Measurements from ENCODE around the gene PLEKHA1.

The PLEKHA1 gene

DNA sequence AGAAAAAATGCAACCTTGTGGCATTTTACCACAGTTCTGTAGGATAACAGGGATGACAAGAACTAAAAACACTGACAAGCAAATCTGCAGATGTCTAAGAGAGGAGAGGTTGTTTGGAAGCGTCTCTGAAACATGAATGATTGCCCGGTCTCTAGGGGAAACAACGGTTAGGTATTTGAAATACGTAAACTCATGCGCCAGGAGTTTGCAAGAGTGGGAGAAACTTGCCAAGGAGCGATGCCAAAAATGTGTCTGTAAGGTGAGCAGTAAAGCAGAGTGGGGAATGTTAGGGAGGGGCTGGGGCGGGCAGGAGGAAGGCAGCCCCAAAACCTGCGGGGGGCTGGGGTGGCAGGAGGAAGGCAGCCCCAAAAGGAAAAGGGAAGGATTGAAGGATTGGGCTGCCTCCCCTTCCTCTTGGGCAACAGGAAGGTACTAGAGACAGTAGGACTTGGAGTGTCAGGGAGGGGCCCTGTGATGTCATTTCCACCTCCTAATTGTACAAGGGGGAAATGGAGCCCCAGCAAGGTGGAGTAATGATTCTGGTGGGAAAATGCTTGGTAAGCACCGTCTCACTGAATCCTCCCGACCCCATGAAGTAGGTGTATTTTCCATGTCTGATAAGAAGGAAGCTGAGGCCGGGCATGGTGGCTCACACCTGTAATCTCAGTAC lies 33.2 kb upstream of the PLEKHA1 start:
- DNase-seq = no peak
- CTCF ChIA-PET = interaction anchor here (0.8 to 7.4 kb wide), 3 partner anchors 10 to 92 kb away, joined by 3 to 65 read pairs (median 3); no protein-coding TSS in a partner anchor
- no peaks in the 10 kb centered on the region for H3K36me3 ChIP-seq (ENCODE audit: control insufficient read depth in 4 of 4, insufficient read depth in 4 of 4, low read length in 3 of 4)
- POLR2A ChIA-PET = no interaction called here
- no peaks in the 10 kb centered on the region for H3K27me3 ChIP-seq (replicated peaks in 2 of 5; ENCODE audit: control insufficient read depth in 4 of 5, insufficient read depth in 5 of 5, low read length in 4 of 5)
- no peaks in the 10 kb centered on the region for H3K4me1 ChIP-seq (ENCODE audit: control extremely low read depth in 1 of 4, control insufficient read depth in 4 of 4, insufficient read depth in 4 of 4, low read length in 3 of 4)
- no peak overlapping the region for H3K27ac ChIP-seq (ENCODE audit: insufficient read depth in 1 of 2, low read depth in 1 of 2, low read length in 2 of 2, poor library complexity in 1 of 2, severe bottlenecking in 2 of 2)
- 94% methylated on average over 8 of the region's 11 CpGs for WGBS (ENCODE audit: insufficient coverage)
- no peak overlapping the region for H3K4me3 ChIP-seq (ENCODE audit: control insufficient read depth in 1 of 7, extremely low read depth in 1 of 7, insufficient read depth in 4 of 7, low read depth in 2 of 7, low read length in 6 of 7)
- no peaks in the 10 kb centered on the region for H3K9me3 ChIP-seq (ENCODE audit: control extremely low read depth in 1 of 5, control insufficient read depth in 4 of 5, insufficient read depth in 2 of 5, low read depth in 1 of 5, low read length in 4 of 5)

DNA sequence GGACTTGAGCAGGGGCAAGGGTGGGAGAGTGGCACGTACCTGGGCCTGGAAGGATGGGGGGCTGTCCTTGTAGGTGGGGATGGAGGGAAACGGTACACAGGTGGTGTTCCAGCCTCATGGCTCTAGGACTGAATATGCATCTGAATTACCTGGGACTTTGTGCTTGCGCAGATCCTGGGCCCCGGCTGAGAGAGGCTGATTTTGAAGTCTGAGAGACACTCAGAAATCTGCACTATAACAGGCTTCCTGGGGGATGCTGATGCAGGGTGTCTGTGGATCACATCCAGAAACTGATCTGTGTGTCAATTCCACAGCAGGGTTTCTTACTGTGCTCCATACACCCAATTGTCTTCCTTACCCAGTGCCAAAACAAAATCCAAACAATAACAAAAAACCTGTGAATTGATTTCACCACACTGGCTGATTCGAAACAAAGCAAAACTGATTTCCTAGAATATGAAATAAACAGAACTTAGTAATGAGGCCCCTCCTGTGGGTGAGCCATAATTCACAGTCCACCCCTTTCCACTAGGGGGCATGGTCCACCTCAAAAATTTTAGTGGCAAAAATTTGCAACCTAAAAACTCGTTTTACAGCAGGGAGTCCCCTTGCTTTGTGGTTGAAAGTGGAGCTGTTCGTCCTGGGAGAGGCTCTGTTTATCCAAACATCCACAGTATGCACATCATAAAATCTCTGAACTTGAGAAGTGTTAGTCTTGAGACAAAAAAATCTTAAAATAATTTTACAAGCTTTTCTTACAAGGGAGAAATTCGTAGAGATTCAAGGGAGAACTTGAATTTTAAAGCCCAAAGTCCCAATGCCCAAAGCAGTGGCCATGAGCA lies 32.0 kb upstream of the PLEKHA1 start:
- 94% methylated on average over 3 of the region's 8 CpGs for WGBS (ENCODE audit: insufficient coverage)

DNA sequence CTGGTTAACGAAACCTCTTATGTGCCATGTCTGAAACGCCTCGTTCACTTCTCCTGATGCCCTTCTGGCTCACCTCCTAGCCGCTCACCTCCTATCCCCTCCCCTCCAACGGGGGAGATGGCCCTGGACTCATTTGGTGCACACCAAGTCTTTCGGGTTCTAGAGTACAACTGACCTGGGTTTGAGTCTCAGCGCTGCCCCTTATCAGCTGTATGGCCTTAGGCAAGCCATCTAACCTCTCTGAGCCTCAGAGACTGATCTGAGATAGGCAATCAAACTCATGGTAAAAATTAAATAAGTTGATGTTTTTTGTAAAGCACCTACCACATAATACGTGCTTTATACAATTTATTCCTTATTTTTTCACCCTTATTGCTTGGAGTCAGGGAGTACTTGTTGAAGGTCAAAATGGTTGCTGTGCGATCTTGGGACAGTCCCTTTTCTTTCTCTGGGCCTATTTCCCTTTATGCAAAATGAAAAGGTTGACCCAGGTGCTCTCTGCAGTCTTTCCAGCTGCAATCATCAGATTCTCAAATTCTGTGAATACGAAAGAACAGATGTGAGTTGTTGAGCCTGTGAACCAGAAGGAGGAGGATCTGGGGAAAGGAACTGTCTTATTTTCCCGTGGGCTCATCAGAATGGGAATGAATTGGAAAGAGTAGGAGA lies 31.2 kb upstream of the PLEKHA1 start:
- WGBS (ENCODE audit: insufficient coverage) = 91% methylated on average over 10 of the region's 11 CpGs
- H3K4me1 ChIP-seq (ENCODE audit: control extremely low read depth in 1 of 4, control insufficient read depth in 4 of 4, insufficient read depth in 4 of 4, low read length in 3 of 4) = no peaks in the 10 kb centered on the region
- ChIA-PET CTCF (interaction anchor here (0.6 to 7.4 kb wide), 14 partner anchors 8 to 1312 kb away, joined by 3 to 65 read pairs (median 4); no protein-coding TSS in a partner anchor), POLR2A (no interaction called here)
- peaks cover 0 to 3% (median 0%) of the 10 kb centered on the region in 5 experiments for H3K27me3 ChIP-seq (replicated peaks in 2 of 5; ENCODE audit: control insufficient read depth in 4 of 5, insufficient read depth in 5 of 5, low read length in 4 of 5)
- H3K36me3 ChIP-seq (ENCODE audit: control insufficient read depth in 4 of 4, insufficient read depth in 4 of 4, low read length in 3 of 4) = no peaks in the 10 kb centered on the region
- no peak overlapping the region for H3K27ac ChIP-seq (ENCODE audit: insufficient read depth in 1 of 2, low read depth in 1 of 2, low read length in 2 of 2, poor library complexity in 1 of 2, severe bottlenecking in 2 of 2)
- H3K4me3 ChIP-seq (ENCODE audit: control insufficient read depth in 1 of 7, extremely low read depth in 1 of 7, insufficient read depth in 4 of 7, low read depth in 2 of 7, low read length in 6 of 7) = no peak overlapping the region
- H3K9me3 ChIP-seq (ENCODE audit: control extremely low read depth in 1 of 5, control insufficient read depth in 4 of 5, insufficient read depth in 2 of 5, low read depth in 1 of 5, low read length in 4 of 5) = no peaks in the 10 kb centered on the region
- no peak for DNase-seq

More for the DNA sequence above, 32.0 kb upstream of the PLEKHA1 start:
- Histone ChIP-seq H3K27ac (ENCODE audit: insufficient read depth in 1 of 2, low read depth in 1 of 2, low read length in 2 of 2, poor library complexity in 1 of 2, severe bottlenecking in 2 of 2) (no peak overlapping the region), H3K36me3 (ENCODE audit: control insufficient read depth in 4 of 4, insufficient read depth in 4 of 4, low read length in 3 of 4) (no peaks in the 10 kb centered on the region), H3K4me3 (ENCODE audit: control insufficient read depth in 1 of 7, extremely low read depth in 1 of 7, insufficient read depth in 4 of 7, low read depth in 2 of 7, low read length in 6 of 7) (no peak overlapping the region), H3K9me3 (ENCODE audit: control extremely low read depth in 1 of 5, control insufficient read depth in 4 of 5, insufficient read depth in 2 of 5, low read depth in 1 of 5, low read length in 4 of 5) (no peaks in the 10 kb centered on the region), H3K4me1 (ENCODE audit: control extremely low read depth in 1 of 4, control insufficient read depth in 4 of 4, insufficient read depth in 4 of 4, low read length in 3 of 4) (no peaks in the 10 kb centered on the region), H3K27me3 (replicated peaks in 2 of 5; ENCODE audit: control insufficient read depth in 4 of 5, insufficient read depth in 5 of 5, low read length in 4 of 5) (peaks cover 0 to 3% (median 0%) of the 10 kb centered on the region in 5 experiments)
- POLR2A ChIA-PET = no interaction called here
- peak; percentile 27 to 70 (median 58) for DNase-seq
- CTCF ChIA-PET = interaction anchor here (0.6 to 7.4 kb wide), 11 partner anchors 9 to 1313 kb away, joined by 3 to 65 read pairs (median 4); no protein-coding TSS in a partner anchor

DNA sequence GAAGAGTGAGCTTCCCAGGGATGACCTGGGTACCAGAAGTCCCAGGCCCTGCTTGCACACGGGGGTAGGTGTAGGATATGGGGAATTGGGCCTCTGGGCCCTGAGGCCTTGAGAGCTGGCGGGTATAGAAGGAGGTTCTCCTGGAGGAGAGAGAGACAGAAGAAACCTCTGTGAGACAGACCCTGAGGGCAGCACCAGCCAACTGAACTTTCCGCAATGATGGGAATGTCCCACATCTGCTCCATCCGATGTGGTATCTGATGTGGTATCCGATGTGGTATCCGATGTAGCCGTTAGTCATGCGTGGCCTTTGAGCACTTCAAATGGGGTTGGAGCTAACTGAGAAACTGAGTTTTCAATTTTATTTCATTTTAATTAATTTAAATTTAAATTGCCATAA lies 30.6 kb upstream of the PLEKHA1 start:
- no peaks in the 10 kb centered on the region for H3K9me3 ChIP-seq (ENCODE audit: control extremely low read depth in 1 of 5, control insufficient read depth in 4 of 5, insufficient read depth in 2 of 5, low read depth in 1 of 5, low read length in 4 of 5)
- POLR2A ChIA-PET = no interaction called here

DNA sequence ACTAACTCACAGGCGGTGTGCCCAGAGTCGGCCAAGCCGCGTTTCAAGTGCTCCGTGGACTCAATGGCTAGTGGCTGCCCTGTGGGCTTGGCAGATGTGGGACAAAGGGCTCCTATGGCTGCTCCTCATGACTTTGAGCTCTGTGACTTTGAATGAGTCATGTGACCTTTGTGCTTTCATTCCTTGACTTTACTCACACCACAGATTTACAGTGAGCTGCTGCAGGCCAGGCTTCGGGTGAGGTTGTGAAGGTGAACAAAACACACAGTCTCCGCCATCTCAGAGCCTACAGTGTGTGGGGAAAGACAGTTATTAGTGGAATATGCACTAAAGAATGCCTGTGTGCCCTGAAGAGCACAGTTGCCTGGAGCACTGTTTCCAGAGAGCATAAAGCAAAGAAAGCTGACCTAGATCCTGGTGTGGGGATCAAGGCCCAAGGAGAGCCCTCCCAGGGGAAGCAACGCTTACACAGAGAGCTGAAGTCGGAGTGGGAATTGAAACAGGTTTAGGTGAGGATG lies 29.7 kb upstream of the PLEKHA1 start:
- no peak overlapping the region for H3K27ac ChIP-seq (ENCODE audit: insufficient read depth in 1 of 2, low read depth in 1 of 2, low read length in 2 of 2, poor library complexity in 1 of 2, severe bottlenecking in 2 of 2)
- peaks cover 0 to 3% (median 0%) of the 10 kb centered on the region in 5 experiments for H3K27me3 ChIP-seq (replicated peaks in 2 of 5; ENCODE audit: control insufficient read depth in 4 of 5, insufficient read depth in 5 of 5, low read length in 4 of 5)
- WGBS (ENCODE audit: insufficient coverage) = 92% methylated on average over 2 of the region's 9 CpGs
- CTCF ChIA-PET = interaction anchor here (0.7 to 7.4 kb wide), 6 partner anchors 9 to 370 kb away, joined by 3 to 65 read pairs (median 5); no protein-coding TSS in a partner anchor
- H3K4me3 ChIP-seq (ENCODE audit: control insufficient read depth in 1 of 7, extremely low read depth in 1 of 7, insufficient read depth in 4 of 7, low read depth in 2 of 7, low read length in 6 of 7) = no peak overlapping the region
- DNase-seq = no peak
- no peaks in the 10 kb centered on the region for H3K36me3 ChIP-seq (ENCODE audit: control insufficient read depth in 4 of 4, insufficient read depth in 4 of 4, low read length in 3 of 4)
- no peaks in the 10 kb centered on the region for H3K4me1 ChIP-seq (ENCODE audit: control extremely low read depth in 1 of 4, control insufficient read depth in 4 of 4, insufficient read depth in 4 of 4, low read length in 3 of 4)
- no peaks in the 10 kb centered on the region for H3K9me3 ChIP-seq (ENCODE audit: control extremely low read depth in 1 of 5, control insufficient read depth in 4 of 5, insufficient read depth in 2 of 5, low read depth in 1 of 5, low read length in 4 of 5)
- POLR2A ChIA-PET = no interaction called here

More for the DNA sequence above, 30.6 kb upstream of the PLEKHA1 start:
- H3K4me3 ChIP-seq (ENCODE audit: control insufficient read depth in 1 of 7, extremely low read depth in 1 of 7, insufficient read depth in 4 of 7, low read depth in 2 of 7, low read length in 6 of 7) = no peak overlapping the region
- CTCF ChIA-PET = interaction anchor here (0.7 to 7.4 kb wide), 10 partner anchors 9 to 371 kb away, joined by 3 to 65 read pairs (median 4); no protein-coding TSS in a partner anchor
- 90% methylated on average over 7 of the region's 8 CpGs for WGBS (ENCODE audit: insufficient coverage)
- peaks cover 0 to 3% (median 0%) of the 10 kb centered on the region in 5 experiments for H3K27me3 ChIP-seq (replicated peaks in 2 of 5; ENCODE audit: control insufficient read depth in 4 of 5, insufficient read depth in 5 of 5, low read length in 4 of 5)
- no peaks in the 10 kb centered on the region for H3K36me3 ChIP-seq (ENCODE audit: control insufficient read depth in 4 of 4, insufficient read depth in 4 of 4, low read length in 3 of 4)
- no peak for DNase-seq
- H3K4me1 ChIP-seq (ENCODE audit: control extremely low read depth in 1 of 4, control insufficient read depth in 4 of 4, insufficient read depth in 4 of 4, low read length in 3 of 4) = no peaks in the 10 kb centered on the region
- no peak overlapping the region for H3K27ac ChIP-seq (ENCODE audit: insufficient read depth in 1 of 2, low read depth in 1 of 2, low read length in 2 of 2, poor library complexity in 1 of 2, severe bottlenecking in 2 of 2)

DNA sequence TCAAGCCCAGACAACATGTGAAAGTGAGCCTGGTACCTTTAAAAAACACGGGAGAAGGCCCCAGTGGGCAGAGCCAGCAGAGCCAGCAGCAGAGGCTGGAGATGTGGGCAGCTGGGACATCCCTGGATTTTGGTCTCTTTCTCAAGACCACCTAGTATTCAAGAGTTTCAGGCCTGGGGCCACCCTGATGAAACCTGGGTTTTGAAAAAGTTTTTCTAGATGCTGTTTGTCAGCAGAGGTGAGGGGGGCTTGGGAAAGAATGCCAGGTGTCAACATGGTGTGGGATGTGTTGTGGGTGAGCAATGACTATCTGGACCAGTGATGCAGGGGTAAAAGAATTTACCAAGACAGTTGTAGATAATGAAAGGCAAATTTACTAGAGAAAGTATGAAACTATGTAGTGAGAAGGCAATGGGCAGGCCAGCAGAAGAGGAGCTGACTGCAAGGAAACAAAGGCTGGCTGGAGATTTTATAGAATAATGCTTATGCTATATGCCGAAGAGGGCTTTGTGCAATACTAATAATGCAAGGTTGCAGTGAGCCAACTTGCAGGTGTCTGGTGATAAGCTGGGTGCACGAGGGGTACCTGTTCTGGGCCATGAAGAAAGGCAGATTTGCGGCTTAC lies 28.1 kb upstream of the PLEKHA1 start:
- Histone ChIP-seq H3K9me3 (ENCODE audit: control extremely low read depth in 1 of 5, control insufficient read depth in 4 of 5, insufficient read depth in 2 of 5, low read depth in 1 of 5, low read length in 4 of 5) (no peaks in the 10 kb centered on the region), H3K27me3 (replicated peaks in 2 of 5; ENCODE audit: control insufficient read depth in 4 of 5, insufficient read depth in 5 of 5, low read length in 4 of 5) (peaks cover 0 to 3% (median 0%) of the 10 kb centered on the region in 5 experiments), H3K27ac (ENCODE audit: insufficient read depth in 1 of 2, low read depth in 1 of 2, low read length in 2 of 2, poor library complexity in 1 of 2, severe bottlenecking in 2 of 2) (no peak overlapping the region), H3K36me3 (ENCODE audit: control insufficient read depth in 4 of 4, insufficient read depth in 4 of 4, low read length in 3 of 4) (no peaks in the 10 kb centered on the region), H3K4me3 (ENCODE audit: control insufficient read depth in 1 of 7, extremely low read depth in 1 of 7, insufficient read depth in 4 of 7, low read depth in 2 of 7, low read length in 6 of 7) (no peak overlapping the region), H3K4me1 (ENCODE audit: control extremely low read depth in 1 of 4, control insufficient read depth in 4 of 4, insufficient read depth in 4 of 4, low read length in 3 of 4) (no peaks in the 10 kb centered on the region)
- WGBS (ENCODE audit: insufficient coverage) = 96% methylated on average over 2 of the region's 4 CpGs
- CTCF ChIA-PET = interaction anchor here (1.6 to 7.4 kb wide), 2 partner anchors 9 to 87 kb away, joined by 4 to 65 read pairs; no protein-coding TSS in a partner anchor
- POLR2A ChIA-PET = no interaction called here
- no peak for DNase-seq
